HFFc6 (cell line): ENCODE data around the gene CNOT1. TPM values are rescaled to one million over a fixed set of nuclear protein-coding genes. Genes with fewer than 3 reads are reported as not detected.
"Not testable (repeated sequence)": the region's sequence is repeated elsewhere in the genome, so short reads cannot be mapped to it uniquely, and the experiment has no call there.

Experiments used
- DNase-seq: peaks from one replicate; pipeline ENCODE4 v3.0.0-alpha.2; 2018
- H3K27ac Mint-ChIP-seq: 2 replicates; pipeline ENCODE4 v1.8.0; 2020; ENCODE audit warnings: mild to moderate bottlenecking, mixed read lengths
- H3K27me3 Mint-ChIP-seq: 2 replicates; pipeline ENCODE4 v1.8.0; 2021; ENCODE audit warnings: mild to moderate bottlenecking, moderate library complexity, mixed read lengths; ENCODE audit not compliant: insufficient read depth
- H3K36me3 Mint-ChIP-seq: 2 replicates; pipeline ENCODE4 v1.8.0; 2021; ENCODE audit warnings: low read depth, mixed read lengths
- H3K4me1 Mint-ChIP-seq: 2 replicates; pipeline ENCODE4 v1.8.0; 2020; ENCODE audit warnings: low read depth, mixed read lengths
- H3K4me3 Mint-ChIP-seq: 2 replicates; pipeline ENCODE4 v1.8.0; 2020; ENCODE audit warnings: mild to moderate bottlenecking, moderate library complexity, mixed read lengths
- H3K9me3 Mint-ChIP-seq: 2 replicates; pipeline ENCODE4 v1.8.0; 2020; ENCODE audit warnings: mild to moderate bottlenecking, mixed read lengths
- total RNA-seq, 6 experiments: library from RNA; stranded (reverse); fragmentation: NEBNext Ultra II Directional; extraction: Animal tissue kit (Norgen Biotek cat#: 25700); gene quantifications; 2 replicates in 1 of 6; 3 replicates in 5 of 6; pipeline ENCODE4 v1.2.3, GENCODE V29; 2021
- TF ChIP-seq, protein P1 (sequence below): fragments of 200-600 bp; sonication (generic); IDR thresholded peaks from 2 replicates; pipeline ENCODE4 v1.5.0; 2021; ENCODE audit warnings: antibody characterized with exemption, mild to moderate bottlenecking

Gene CNOT1
- total RNA-seq, 6 experiments from 2014 or later: 114 to 139 (median 121) TPM

DNA sequence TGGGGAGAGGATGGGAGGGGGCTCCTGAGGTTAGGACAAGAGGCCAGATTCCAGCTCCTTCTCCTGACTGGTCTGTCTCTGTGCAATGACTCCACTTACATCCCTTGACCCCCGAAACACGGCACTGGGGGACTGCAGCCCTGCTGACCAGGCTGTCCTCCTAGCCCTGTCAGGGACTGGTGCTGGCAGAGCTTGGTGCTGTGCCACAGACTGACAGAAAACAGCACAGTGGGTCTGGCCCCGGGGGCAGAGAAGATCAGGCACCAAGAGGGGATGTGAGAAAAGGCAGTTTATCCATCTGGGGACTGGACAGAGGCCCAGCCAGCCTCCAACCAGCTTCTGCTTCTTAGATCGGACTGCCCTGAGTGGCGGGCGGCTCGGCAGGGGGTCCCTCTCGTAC, 35.6 kb upstream of the CNOT1 start:
- Mint-ChIP-seq H3K4me3 (no peak overlapping the region), H3K36me3 (peaks cover 14% of the 10 kb centered on the region), H3K4me1 (peaks cover 6% of the 10 kb centered on the region), H3K27ac (no peak overlapping the region), H3K27me3 (peaks cover 3% of the 10 kb centered on the region; the same call in 1 of the 2 replicates), H3K9me3 (no peaks in the 10 kb centered on the region)
- TF ChIP-seq, protein P1, sequence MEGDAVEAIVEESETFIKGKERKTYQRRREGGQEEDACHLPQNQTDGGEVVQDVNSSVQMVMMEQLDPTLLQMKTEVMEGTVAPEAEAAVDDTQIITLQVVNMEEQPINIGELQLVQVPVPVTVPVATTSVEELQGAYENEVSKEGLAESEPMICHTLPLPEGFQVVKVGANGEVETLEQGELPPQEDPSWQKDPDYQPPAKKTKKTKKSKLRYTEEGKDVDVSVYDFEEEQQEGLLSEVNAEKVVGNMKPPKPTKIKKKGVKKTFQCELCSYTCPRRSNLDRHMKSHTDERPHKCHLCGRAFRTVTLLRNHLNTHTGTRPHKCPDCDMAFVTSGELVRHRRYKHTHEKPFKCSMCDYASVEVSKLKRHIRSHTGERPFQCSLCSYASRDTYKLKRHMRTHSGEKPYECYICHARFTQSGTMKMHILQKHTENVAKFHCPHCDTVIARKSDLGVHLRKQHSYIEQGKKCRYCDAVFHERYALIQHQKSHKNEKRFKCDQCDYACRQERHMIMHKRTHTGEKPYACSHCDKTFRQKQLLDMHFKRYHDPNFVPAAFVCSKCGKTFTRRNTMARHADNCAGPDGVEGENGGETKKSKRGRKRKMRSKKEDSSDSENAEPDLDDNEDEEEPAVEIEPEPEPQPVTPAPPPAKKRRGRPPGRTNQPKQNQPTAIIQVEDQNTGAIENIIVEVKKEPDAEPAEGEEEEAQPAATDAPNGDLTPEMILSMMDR: no peak
- no peak for DNase-seq

DNA sequence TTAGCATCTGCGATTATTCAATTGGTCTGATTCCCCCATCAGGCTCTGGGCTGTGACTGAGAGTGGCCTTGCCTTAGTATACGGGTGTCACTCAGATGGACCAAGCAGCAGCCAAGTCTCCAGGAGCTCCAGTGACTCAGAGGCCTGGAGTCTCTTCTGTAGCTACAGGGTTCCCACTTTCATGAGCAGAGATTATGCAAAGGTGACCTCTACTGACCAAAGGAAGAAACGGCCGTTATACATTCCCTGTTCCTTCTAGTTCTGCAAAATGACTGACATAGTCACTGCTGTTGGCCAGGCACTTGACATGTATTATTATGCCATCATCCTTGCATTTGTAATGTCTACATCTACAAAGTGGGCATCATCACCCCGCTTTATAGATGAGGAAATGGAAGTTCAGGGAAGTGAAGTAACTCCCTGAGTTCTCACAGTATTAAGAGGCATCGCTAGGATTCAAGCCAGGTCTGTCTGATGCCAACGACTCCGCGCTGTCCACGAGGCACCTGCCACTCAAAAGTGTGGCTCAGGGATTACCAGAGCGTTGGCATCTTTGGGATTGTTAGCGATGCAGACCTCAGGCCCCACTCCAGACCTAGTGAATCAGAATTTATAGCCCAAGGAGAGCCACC, 31.7 kb upstream of the CNOT1 start:
- TF ChIP-seq, protein P1: peak; percentile 77
- no peaks in the 10 kb centered on the region for H3K36me3 Mint-ChIP-seq
- no peaks in the 10 kb centered on the region for H3K9me3 Mint-ChIP-seq
- H3K27me3 Mint-ChIP-seq: peaks cover 6% of the 10 kb centered on the region; the same call in 1 of the 2 replicates
- H3K27ac Mint-ChIP-seq: peak overlapping the region; percentile 45; the same call in 1 of the 2 replicates
- no peak overlapping the region; the same call in 1 of the 2 replicates for H3K4me3 Mint-ChIP-seq
- peak; percentile 91 for DNase-seq
- peaks cover 12% of the 10 kb centered on the region for H3K4me1 Mint-ChIP-seq

DNA sequence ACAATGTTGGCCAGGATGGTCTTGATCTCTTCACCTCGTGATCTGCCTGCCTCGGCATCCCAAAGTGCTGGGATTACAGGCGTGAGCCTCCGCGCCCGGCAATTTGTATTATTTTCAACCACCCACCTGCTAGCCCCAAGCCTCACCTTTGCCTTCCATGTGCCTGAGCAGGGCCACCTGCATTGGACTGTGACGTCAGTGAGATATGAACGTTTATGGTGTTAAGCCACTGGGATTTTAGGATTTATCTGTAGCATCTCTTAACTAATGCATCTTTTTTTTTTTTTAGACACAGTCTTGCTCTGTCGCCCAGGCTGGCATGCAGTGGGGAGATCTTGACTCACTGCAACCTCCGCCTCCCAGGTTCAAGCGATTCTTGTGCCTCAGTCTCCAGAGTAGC, 30.3 kb upstream of the CNOT1 start:
- DNase-seq, H3K9me3 Mint-ChIP-seq, H3K27me3 Mint-ChIP-seq, H3K4me3 Mint-ChIP-seq, H3K36me3 Mint-ChIP-seq, H3K27ac Mint-ChIP-seq: not testable (repeated sequence)
- peaks cover 12% of the 10 kb centered on the region for H3K4me1 Mint-ChIP-seq

DNA sequence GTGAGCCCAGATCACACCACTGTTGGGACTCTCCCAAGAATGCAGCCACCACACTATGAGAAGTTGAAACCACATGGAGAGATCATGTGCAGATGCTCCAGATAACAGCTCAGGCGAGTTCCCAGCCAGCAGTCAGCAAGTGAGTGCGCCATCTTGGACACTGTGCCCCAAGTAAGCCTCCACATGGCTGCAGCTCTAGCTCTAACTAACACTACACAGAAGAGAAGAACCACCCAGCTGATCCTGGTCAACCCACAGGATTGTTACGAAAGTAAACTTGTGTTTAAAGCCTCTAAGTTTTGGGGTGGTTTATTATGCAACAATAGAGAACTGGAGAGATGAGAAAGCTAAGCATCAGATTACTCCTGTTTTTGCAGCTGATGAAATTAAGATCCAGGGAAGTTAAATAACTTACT, 29.2 kb upstream of the CNOT1 start:
- Mint-ChIP-seq H3K27me3 (peaks cover 3% of the 10 kb centered on the region), H3K4me3 (no peak overlapping the region), H3K4me1 (peaks cover 12% of the 10 kb centered on the region), H3K36me3 (no peaks in the 10 kb centered on the region), H3K9me3 (no peaks in the 10 kb centered on the region), H3K27ac (no peak overlapping the region)
- peak; percentile 6 for DNase-seq
- TF ChIP-seq, protein P1: no peak

DNA sequence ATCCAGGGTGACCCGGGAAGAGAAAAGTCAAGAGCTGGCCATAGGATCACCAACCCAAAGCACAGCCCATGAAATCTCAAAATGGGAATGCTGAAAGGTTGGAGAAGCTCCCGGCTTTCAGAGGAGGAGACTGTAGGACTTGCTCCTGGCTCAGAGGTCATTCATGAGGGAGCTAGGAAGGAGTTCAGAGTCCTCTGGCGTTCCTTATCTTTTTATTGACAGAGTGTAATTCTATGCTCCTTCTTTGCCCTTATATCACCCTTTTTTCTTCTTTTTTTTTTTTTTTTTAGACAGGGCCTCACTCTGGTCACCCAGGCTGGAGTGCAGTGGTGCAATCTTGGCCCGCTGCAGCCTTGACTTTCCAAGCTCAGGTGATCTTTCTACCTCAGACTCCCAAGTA, 27.3 kb upstream of the CNOT1 start:
- Mint-ChIP-seq H3K4me3 (no peak overlapping the region), H3K36me3 (no peaks in the 10 kb centered on the region), H3K27me3 (peaks cover 3% of the 10 kb centered on the region), H3K4me1 (peaks cover 23% of the 10 kb centered on the region), H3K27ac (no peak overlapping the region), H3K9me3 (no peaks in the 10 kb centered on the region)
- TF ChIP-seq, protein P1: no peak
- DNase-seq: no peak

DNA sequence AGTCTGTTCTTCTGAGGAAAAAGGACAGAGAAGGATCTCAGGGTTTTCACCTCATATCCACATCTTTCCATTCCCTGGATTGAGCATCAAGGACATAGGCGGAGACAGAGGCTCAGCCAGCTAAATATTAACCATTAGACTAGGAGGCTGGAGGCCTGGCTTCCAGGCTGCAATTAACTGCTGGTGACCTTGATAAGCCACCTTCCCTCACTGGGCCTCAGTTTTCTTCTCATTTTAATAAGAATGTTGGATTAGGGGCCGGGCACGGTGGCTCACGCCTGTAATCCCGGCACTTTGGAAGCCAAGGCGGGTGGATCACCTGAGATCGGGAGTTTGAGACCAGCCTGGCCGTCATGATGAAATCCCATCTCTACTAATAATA, 25.6 kb upstream of the CNOT1 start:
- Mint-ChIP-seq H3K27ac (no peak overlapping the region), H3K27me3 (peaks cover 3% of the 10 kb centered on the region), H3K36me3 (no peaks in the 10 kb centered on the region), H3K4me1 (peaks cover 25% of the 10 kb centered on the region), H3K9me3 (no peaks in the 10 kb centered on the region), H3K4me3 (no peak overlapping the region)
- TF ChIP-seq, protein P1: no peak
- no peak for DNase-seq
